ENCODE results near the gene KIF5A.

The KIF5A gene

GRCh38 chr12:57536597-57536942 lies 13.3 kb upstream of the KIF5A start:
- H3K4me3 ChIP-seq (replicated peaks; ENCODE audit: low read depth, low read length), result no peak overlapping the region
- DNase-seq (ENCODE audit: extremely low read depth, low read depth), result no peak
- no peak for TF ChIP-seq CTCF (IDR thresholded peaks at IDR 0.05; ENCODE audit: low read depth, low read length, missing control alignments)

GRCh38 chr12:57539134-57539768 lies 10.6 kb upstream of the KIF5A start:
- TF ChIP-seq CTCF (IDR thresholded peaks at IDR 0.05; ENCODE audit: low read depth, low read length, missing control alignments), result no peak
- no peak overlapping the region for H3K4me3 ChIP-seq (replicated peaks; ENCODE audit: low read depth, low read length)
- DNase-seq (ENCODE audit: extremely low read depth, low read depth), result no peak

- no peak overlapping the region for H3K4me3 ChIP-seq (replicated peaks; ENCODE audit: low read depth, low read length)
- no peak for DNase-seq (ENCODE audit: extremely low read depth, low read depth)
- no peak for TF ChIP-seq CTCF (IDR thresholded peaks at IDR 0.05; ENCODE audit: low read depth, low read length, missing control alignments)
These were observed 8.8 kb upstream of the KIF5A start for GRCh38 chr12:57541001-57541400.

GRCh38 chr12:57541717-57542116 lies 8.1 kb upstream of the KIF5A start:
- H3K4me3 ChIP-seq (replicated peaks; ENCODE audit: low read depth, low read length), result no peak overlapping the region
- no peak for DNase-seq (ENCODE audit: extremely low read depth, low read depth)
- TF ChIP-seq CTCF (IDR thresholded peaks at IDR 0.05; ENCODE audit: low read depth, low read length, missing control alignments), result no peak

- TF ChIP-seq CTCF (IDR thresholded peaks at IDR 0.05; ENCODE audit: low read depth, low read length, missing control alignments), result no peak
- H3K4me3 ChIP-seq (replicated peaks; ENCODE audit: low read depth, low read length), result no peak overlapping the region
- no peak for DNase-seq (ENCODE audit: extremely low read depth, low read depth)
These were observed 6.3 kb upstream of the KIF5A start for GRCh38 chr12:57543581-57543980.

GRCh38 chr12:57545809-57546437 lies 3.9 kb upstream of the KIF5A start:
- no peak for DNase-seq (ENCODE audit: extremely low read depth, low read depth)
- H3K4me3 ChIP-seq (replicated peaks; ENCODE audit: low read depth, low read length), result peak overlapping the region; percentile 89
- no peak for TF ChIP-seq CTCF (IDR thresholded peaks at IDR 0.05; ENCODE audit: low read depth, low read length, missing control alignments)

All from HFF-Myc (cell line).